Right atrium auricular region (tissue), 2 donors: Measurements from ENCODE around the gene KLHL17. TPM values are rescaled to one million over a fixed set of nuclear protein-coding genes. Genes with fewer than 3 reads are reported as not detected.
"Not testable (repeated sequence)": the region's sequence is repeated elsewhere in the genome, so short reads cannot be mapped to it uniquely, and the experiment has no call there.

ENCODE experiments used
- DNase-seq: peaks from one replicate; pipeline ENCODE4 v3.0.0-alpha.2; 2019; ENCODE audit warnings: low spot score
- H3K27ac ChIP-seq, 2 donors: fragments of 200-600 bp; sonication (generic); 1 replicate in 1 of 2; 2 replicates in 1 of 2; pipeline ENCODE4 v1.5.1; 2016 to 2019
- H3K27me3 ChIP-seq, 2 donors: fragments of 200-600 bp; sonication (generic); one replicate each; pipeline versions ENCODE4 v1.5.1 to v1.6.0; 2017 to 2019
- H3K36me3 ChIP-seq: fragments of 200-600 bp; sonication (generic); one replicate; pipeline ENCODE4 v1.5.1; 2016
- H3K4me1 ChIP-seq, 2 donors: fragments of 200-600 bp; sonication (generic); one replicate each; pipeline versions ENCODE4 v1.5.1 to v1.6.0; 2017 to 2019
- H3K4me3 ChIP-seq, 2 donors: fragments of 200-600 bp; sonication (generic); 1 replicate in 1 of 2; 2 replicates in 1 of 2; pipeline ENCODE4 v1.5.1; 2017 to 2019; ENCODE audit warnings: mild to moderate bottlenecking in 1 of 2, moderate library complexity in 1 of 2
- H3K9me3 ChIP-seq, 2 donors: fragments of 200-600 bp; sonication (generic); one replicate each; pipeline ENCODE4 v1.5.1; 2019
- CTCF ChIP-seq, 2 donors: fragments of 200-600 bp; sonication (generic); IDR thresholded peaks; one replicate each; pipeline ENCODE4 v1.5.1; 2019; ENCODE audit warnings: antibody characterized with exemption in 2 of 2
- total RNA-seq, 2 donors: library from RNA; depleted of rRNA; stranded (reverse); fragments of >200 nt; gene quantifications; one replicate each; pipeline ENCODE4 v1.1.0, GENCODE V29; 2016

The KLHL17 gene
- total RNA-seq, 2 donors from 2014 or later, result 2.4 to 2.9 TPM

DNA sequence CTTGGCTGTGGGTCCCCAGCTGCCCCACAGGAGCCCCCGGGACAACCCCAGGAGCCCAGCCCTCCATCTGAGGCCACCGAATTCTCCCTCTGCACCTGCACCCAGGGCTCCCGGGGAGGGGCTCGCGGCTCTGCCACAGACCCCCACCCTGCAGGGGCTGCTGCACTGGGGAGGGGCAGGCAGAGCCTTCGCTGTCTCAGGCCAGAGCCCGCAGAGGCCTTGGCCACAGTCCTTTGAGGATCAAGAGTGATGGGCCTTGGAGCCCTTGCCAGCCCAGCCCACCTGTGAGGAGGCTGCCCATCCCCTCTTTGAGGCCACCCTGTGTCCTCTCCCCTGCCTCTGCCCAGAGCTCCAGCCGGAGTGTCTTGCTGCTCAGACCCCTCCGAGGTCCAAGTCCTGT is 15.0 kb downstream of the KLHL17 start:
- Histone ChIP-seq H3K27me3 (peaks cover 4 to 10% of the 10 kb centered on the region in 2 donors), H3K36me3 (peaks cover 15% of the 10 kb centered on the region), H3K4me3 (no peak overlapping the region), H3K4me1 (peaks cover 0 to 34% of the 10 kb centered on the region in 2 donors), H3K9me3 (no peaks in the 10 kb centered on the region), H3K27ac (peak overlapping the region in 1 of 2 donors; percentile 52)
- DNase-seq, result no peak
- TF ChIP-seq CTCF (IDR thresholded peaks at IDR 0.05), result no peak

GRCh38 chr1:975896-976683 is 15.7 kb downstream of the KLHL17 start:
- no peaks in the 10 kb centered on the region for H3K9me3 ChIP-seq
- H3K27me3 ChIP-seq, result peaks cover 0 to 3% of the 10 kb centered on the region in 2 donors
- no peak for DNase-seq
- peaks cover 15% of the 10 kb centered on the region for H3K36me3 ChIP-seq
- H3K27ac ChIP-seq, result peak overlapping the region; percentile 5 to 52
- peaks cover 0 to 38% of the 10 kb centered on the region in 2 donors for H3K4me1 ChIP-seq
- peak; percentile 28 to 59 for TF ChIP-seq CTCF (IDR thresholded peaks at IDR 0.05)
- peak overlapping the region in 1 of 2 donors; percentile 29 for H3K4me3 ChIP-seq

- peaks cover 15% of the 10 kb centered on the region for H3K36me3 ChIP-seq
- H3K27ac ChIP-seq, H3K9me3 ChIP-seq, H3K27me3 ChIP-seq, DNase-seq, H3K4me3 ChIP-seq: not testable (repeated sequence)
- H3K4me1 ChIP-seq, result peaks cover 0 to 41% of the 10 kb centered on the region in 2 donors
These were observed 16.4 kb downstream of the KLHL17 start for GRCh38 chr1:976791-977190.

GRCh38 chr1:978069-978834 is 17.9 kb downstream of the KLHL17 start:
- no peak for TF ChIP-seq CTCF (IDR thresholded peaks at IDR 0.05)
- DNase-seq, result no peak
- peak overlapping the region; percentile 53 to 91 for H3K27ac ChIP-seq
- H3K4me1 ChIP-seq, result peaks cover 0 to 48% of the 10 kb centered on the region in 2 donors
- H3K9me3 ChIP-seq, result no peaks in the 10 kb centered on the region
- H3K36me3 ChIP-seq, result peaks cover 15% of the 10 kb centered on the region
- no peaks in the 10 kb centered on the region for H3K27me3 ChIP-seq
- H3K4me3 ChIP-seq, result peak overlapping the region; percentile 7 to 34

DNA sequence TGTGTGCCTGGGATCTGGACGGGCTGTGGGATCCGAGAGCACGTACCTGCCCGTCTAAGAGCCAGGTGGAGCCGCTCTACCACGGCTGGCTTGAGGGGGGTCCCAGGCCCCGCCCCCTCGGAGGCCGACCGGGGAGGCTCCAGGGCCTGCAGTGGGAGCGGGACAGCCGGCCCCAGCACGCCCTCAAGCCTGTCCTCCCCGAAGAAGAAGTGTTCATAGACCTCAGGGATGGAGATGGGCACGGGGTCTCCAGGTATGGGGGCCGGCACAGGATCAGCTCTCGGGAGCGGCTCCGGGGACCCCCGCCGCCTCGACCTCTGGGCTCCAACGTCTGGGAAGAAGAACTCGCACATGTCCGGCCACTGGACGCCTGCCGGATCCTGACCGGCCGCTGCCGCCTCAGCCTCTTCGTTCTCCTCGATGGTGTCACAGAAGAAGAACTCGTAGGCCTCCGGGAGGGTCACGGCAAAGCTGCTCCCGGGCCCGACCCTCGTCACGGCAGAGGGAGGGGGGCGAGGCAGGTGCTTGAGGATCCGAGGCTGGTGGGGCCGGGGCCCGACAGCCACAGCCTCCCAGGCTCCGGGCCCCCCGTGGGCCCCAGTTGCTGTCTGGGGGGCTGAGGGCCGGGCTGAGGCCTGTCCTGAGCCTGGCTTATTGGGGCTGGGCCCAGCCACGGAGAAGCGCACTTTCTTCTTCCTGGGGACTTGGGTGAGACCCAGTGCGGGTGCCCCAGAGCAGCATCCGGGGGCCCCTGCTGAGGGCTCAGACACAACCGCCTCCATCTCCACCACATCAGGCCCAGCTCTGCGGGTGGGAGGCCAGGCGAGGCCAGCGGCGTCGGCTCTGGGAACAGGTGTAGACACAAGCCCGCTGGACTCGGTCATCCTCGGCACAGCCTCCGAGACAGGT is 18.7 kb downstream of the KLHL17 start:
- peaks cover 0 to 53% of the 10 kb centered on the region in 2 donors for H3K4me1 ChIP-seq
- no peaks in the 10 kb centered on the region for H3K27me3 ChIP-seq
- H3K27ac ChIP-seq, result peak overlapping the region; percentile 91 to 93
- H3K9me3 ChIP-seq, result no peaks in the 10 kb centered on the region
- no peak for TF ChIP-seq CTCF (IDR thresholded peaks at IDR 0.05)
- peaks cover 15% of the 10 kb centered on the region for H3K36me3 ChIP-seq
- no peak for DNase-seq
- peak overlapping the region; percentile 7 to 34 for H3K4me3 ChIP-seq
